RPMI8226 (cell line): Measurements from ENCODE around the gene BCL2L14.
"Not testable (repeated sequence)": the region's sequence is repeated elsewhere in the genome, so short reads cannot be mapped to it uniquely, and the experiment has no call there.

Source experiments
- DNase-seq: peaks from one replicate; pipeline ENCODE4 v3.0.0-alpha.2; 2015

BCL2L14 gene

DNA sequence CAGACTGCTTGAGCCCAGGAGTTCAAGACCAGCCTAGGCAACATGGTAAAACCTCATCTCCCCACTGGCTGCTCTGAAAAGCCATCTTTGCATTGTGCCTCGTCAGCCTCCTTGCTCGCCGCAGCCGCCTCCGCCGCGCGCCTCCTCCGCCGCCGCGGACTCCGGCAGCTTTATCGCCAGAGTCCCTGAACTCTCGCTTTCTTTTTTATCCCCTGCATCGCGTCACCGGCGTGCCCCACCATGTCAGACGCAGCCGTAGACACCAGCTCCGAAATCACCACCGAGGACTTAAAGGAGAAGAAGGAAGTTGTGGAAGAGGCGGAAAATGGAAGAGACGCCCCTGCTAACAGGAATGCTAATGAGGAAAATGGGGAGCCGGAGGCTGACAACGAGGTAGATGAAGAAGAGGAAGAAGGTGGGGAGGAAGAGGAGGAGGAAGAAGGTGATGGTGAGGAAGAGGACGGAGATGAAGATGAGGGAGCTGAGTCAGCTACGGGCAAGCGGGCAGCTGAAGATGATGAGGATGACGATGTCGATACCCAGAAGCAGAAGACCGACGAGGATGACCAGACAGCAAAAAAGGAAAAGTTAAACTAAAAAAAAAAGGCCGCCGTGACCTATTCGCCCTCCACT lies 40.3 kb downstream of the BCL2L14 start:
- DNase-seq = not testable (repeated sequence)

GRCh38 chr12:12115514-12115913 lies 44.8 kb downstream of the BCL2L14 start:
- no peak for DNase-seq

DNA sequence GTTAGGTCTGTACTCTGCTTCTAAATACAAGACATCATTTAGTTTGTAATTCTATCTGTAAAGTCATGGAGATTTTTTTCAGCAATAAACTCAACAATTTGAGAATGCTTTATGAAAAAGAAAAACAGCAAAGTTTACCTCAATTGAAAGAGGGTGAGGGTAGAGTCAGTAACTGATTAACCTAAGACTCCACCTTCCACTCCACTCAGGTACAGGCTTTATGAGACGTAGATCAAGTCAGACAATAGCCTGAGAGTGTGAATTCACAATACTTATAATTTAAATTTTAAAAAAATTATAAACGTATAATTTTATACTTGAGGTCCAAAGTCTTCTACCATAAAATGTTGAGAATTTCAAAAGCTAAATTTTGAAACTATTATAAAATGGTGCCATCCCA lies 45.9 kb downstream of the BCL2L14 start:
- DNase-seq = no peak

GRCh38 chr12:12121061-12121460 lies 50.3 kb downstream of the BCL2L14 start:
- DNase-seq = no peak

GRCh38 chr12:12123036-12123604 lies 52.4 kb downstream of the BCL2L14 start:
- DNase-seq = no peak

GRCh38 chr12:12126551-12126950 lies 55.8 kb downstream of the BCL2L14 start:
- no peak for DNase-seq

- DNase-seq = no peak
Observed at GRCh38 chr12:12127304-12127703, 56.6 kb downstream of the BCL2L14 start.

GRCh38 chr12:12128670-12129069 lies 57.9 kb downstream of the BCL2L14 start:
- no peak for DNase-seq

- no peak for DNase-seq
Observed at GRCh38 chr12:12133259-12133658, 62.5 kb downstream of the BCL2L14 start.

DNA sequence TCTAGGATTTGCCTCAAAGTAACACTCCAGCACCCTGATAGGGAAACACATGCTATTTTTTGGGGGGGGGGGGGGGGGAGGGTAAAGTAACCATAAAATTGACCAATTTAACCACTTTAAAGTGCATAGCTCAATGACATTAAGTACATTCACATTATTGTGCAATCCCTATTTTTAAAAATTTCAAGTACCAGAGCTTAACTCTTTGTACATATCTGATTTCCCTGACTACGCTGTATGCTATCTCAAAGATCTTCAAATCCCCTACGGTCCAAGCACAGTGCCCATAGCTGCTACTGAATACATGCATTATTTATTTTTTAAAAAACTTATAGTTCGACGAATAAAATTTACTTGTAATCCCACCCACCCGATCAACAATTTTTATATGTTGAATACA lies 63.0 kb downstream of the BCL2L14 start:
- DNase-seq = no peak

DNA sequence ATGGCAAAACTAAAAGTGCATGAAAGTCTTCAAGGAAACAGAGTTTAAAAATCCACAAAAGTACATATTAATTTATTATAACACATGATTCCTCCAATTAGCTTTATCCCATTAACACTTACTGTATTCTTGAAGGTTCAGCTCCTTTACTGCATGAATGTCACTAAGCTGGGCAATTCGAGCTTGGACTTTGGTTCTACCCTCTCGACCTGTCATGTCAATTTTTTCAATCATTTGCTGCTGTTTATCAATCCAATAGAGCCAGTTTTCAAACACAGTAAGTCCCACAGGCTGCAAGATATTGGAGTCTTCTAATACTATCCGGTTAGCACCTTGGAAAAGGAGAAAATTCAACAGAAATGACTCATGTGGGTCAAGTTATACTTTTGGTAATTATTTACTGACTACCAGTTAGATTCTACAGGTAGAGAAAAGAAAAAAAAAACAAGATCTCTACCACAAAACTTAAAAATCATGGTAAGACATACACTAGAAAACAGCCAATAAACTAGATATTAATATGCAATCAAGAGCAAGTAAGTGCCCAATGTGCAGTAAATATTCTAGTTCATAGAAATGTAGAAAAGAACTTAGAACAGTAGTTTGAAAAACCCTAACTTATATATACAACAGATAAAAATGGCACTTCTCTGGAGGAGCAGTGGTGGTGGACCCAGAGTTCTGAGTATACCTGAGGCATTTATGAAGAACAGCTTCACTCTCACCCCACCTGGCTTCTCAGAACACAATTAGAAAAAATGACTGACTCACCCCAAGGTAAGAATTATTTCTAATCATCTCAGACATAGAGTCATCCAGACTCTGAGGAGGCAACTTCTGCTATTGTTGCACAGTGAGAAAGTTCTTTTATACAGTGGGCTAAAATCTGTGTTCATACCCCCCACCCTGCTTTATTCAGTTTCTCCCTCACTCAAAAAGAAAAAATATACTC lies 67.7 kb downstream of the BCL2L14 start:
- DNase-seq = no peak

DNA sequence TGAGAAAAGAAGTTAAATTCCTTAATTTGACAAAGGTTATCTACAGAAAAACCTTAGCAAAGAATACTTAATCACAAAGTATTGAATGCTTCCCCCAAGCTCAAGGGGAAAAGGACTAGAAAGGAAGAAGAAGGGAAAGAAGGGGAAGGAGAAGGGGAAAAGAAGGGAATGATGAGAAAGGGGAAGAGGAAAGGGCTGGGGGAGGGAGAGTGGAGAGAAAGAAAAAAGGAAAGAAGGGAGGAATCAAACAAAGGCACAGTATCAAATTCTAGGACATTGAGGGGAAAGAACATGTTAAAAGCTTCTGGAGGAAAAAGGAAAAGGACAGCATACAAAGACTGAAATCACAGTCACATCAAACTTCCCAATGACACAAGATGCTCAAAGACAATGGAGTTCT lies 70.3 kb downstream of the BCL2L14 start:
- DNase-seq = no peak

DNA sequence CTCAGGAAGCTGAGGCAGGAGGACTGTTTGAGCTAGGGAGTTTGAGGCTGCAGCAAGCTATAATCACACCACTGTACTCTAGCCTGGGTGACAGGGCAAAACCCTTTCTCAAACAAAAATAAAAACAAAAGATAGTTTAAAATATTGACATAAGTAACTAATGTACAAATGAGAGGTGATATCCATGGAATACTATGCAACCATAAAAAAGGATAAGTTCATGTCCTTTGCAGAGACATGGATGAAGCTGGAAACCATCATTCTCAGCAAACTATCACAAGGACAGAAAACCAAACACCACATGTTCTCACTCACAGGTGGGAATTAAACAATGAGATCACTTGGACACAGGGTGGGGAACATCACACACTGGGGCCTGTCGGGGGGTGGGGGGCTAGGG lies 73.8 kb downstream of the BCL2L14 start:
- DNase-seq = not testable (repeated sequence)

GRCh38 chr12:12147111-12147510 lies 76.4 kb downstream of the BCL2L14 start:
- no peak for DNase-seq
